K562 (cell line): ENCODE results near the gene CNTD1. TPM values are rescaled to one million over a fixed set of nuclear protein-coding genes. Genes with fewer than 3 reads are reported as not detected.

Experiments
- CHD7 ChIP-seq: fragments of 200-600 bp; sonication (generic); IDR thresholded peaks from one replicate; pipeline ENCODE4 v1.6.1; 2012; ENCODE audit warnings: mild to moderate bottlenecking, low read depth, low read length, inconsistent platforms
- CREB3 ChIP-seq: fragments of 450-650 bp; conservative IDR thresholded peaks from 2 replicates; pipeline ENCODE4 v1.6.1; 2016; ENCODE audit warnings: missing genetic modification characterization, low read depth, mild to moderate bottlenecking, missing compliant biosample characterization, moderate library complexity
- EP300 ChIP-seq: IDR thresholded peaks from 2 replicates; pipeline ENCODE4 v1.6.1; 2012; ENCODE audit warnings: low read length, improper control_type of control experiment
- ETV5 ChIP-seq: sonication (generic); formaldehyde crosslinking; IDR thresholded peaks from 2 replicates; pipeline ENCODE4 v1.4.0; 2020; ENCODE audit warnings: low read depth, mild to moderate bottlenecking, missing genetic modification reagents
- EWSR1 ChIP-seq: fragments of 450-650 bp; IDR thresholded peaks from 2 replicates; pipeline ENCODE4 v1.6.1; 2018; ENCODE audit warnings: borderline replicate concordance, mild to moderate bottlenecking, low read depth, moderate library complexity; ENCODE audit not compliant: partially characterized antibody
- GABPA ChIP-seq: fragments of 200-800 bp; sonication (Bioruptor generic); conservative IDR thresholded peaks from 2 replicates; pipeline ENCODE4 v1.6.1; 2016; ENCODE audit warnings: low read depth, missing genetic modification characterization, missing compliant biosample characterization
- HES1 ChIP-seq: fragments of 450-650 bp; IDR thresholded peaks from 2 replicates; pipeline ENCODE4 v1.6.1; 2016; ENCODE audit warnings: low read depth, mild to moderate bottlenecking, moderate library complexity
- PML ChIP-seq: IDR thresholded peaks from 2 replicates; pipeline ENCODE4 v1.6.1; 2012; ENCODE audit warnings: low read length, inconsistent platforms
- PRPF4 ChIP-seq: fragments of 200-400 bp; formaldehyde crosslinking; IDR thresholded peaks from one replicate; pipeline ENCODE4 v1.6.1; 2017; ENCODE audit warnings: low read length, low read depth, mild to moderate bottlenecking; ENCODE audit not compliant: insufficient read depth, poor library complexity, severe bottlenecking
- SRSF7 ChIP-seq: fragments of 200-400 bp; formaldehyde crosslinking; optimal IDR thresholded peaks from 2 replicates; pipeline ENCODE3; 2017; ENCODE audit warnings: mild to moderate bottlenecking, low read depth, low read length
- ZFP30 ChIP-seq: fragments of 250-450 bp; sonication (Bioruptor Pico); IDR thresholded peaks from 2 replicates; pipeline ENCODE4 v1.8.0; 2022; ENCODE audit warnings: moderate library complexity, mild to moderate bottlenecking, inconsistent platforms, borderline replicate concordance
- ZNF507 ChIP-seq: conservative IDR thresholded peaks from 2 replicates; pipeline ENCODE4 v1.6.1; 2017; ENCODE audit warnings: missing genetic modification characterization, missing compliant biosample characterization
- ZNF778 ChIP-seq: fragments of 450-650 bp; formaldehyde crosslinking; IDR thresholded peaks from 2 replicates; pipeline ENCODE4 v1.4.0; 2020; ENCODE audit warnings: mild to moderate bottlenecking, moderate library complexity
- polyA plus RNA-seq, 8 experiments: library from polyadenylated mRNA; depleted of rRNA in 4 of 8; stranded (reverse) in 5 of 8; unstranded in 3 of 8; fragments of >200 nt; fragmentation: Nextera tagmentation in 2 of 8; fragmentation: Illumina TruSeq in 1 of 8; extraction: Ambion mirVana in 2 of 8; extraction: Trizol in 1 of 8; gene quantifications; 2 replicates each; pipeline versions ENCODE4 v1.2.1 to v1.2.3, GENCODE V29; 2011 to 2014; ENCODE audit warnings: inconsistent platforms in 1 of 8, missing spikeins in 1 of 8
- total RNA-seq, 7 experiments: library from RNA; depleted of rRNA in 6 of 7; stranded (reverse); fragments of >200 nt in 6 of 7; fragmentation: Illumina TruSeq in 2 of 7; extraction: Trizol in 2 of 7; gene quantifications; 2 replicates each; pipeline versions ENCODE4 v1.2.1 to v1.2.3, GENCODE V29; 2011 to 2021; ENCODE audit warnings: low replicate concordance in 1 of 7

CNTD1 gene
- total and polyA plus RNA-seq, 9 of the 15 experiments (the other 6 are each of a cell fraction or from before 2014, with no cell fraction given): 0.12 to 0.86 (median 0.41) TPM; not detected in 1

- TF ChIP-seq SRSF7: no peak
- no peak for TF ChIP-seq ZNF507 (tag)
- no peak for TF ChIP-seq ZNF778 (CRISPR knock-in tag)
- TF ChIP-seq PML: peak; percentile 86
- no peak for TF ChIP-seq CREB3 (tag)
- TF ChIP-seq ETV5: no peak
- TF ChIP-seq PRPF4: no peak
- no peak for TF ChIP-seq CHD7
- TF ChIP-seq ZFP30: no peak
- no peak for TF ChIP-seq EWSR1
- TF ChIP-seq EP300: peak; percentile 88; the same call in 1 of the 2 replicates
- TF ChIP-seq GABPA (tag): 0 out of 2 replicates have a peak, but pooled peaks have one; percentile 24
- TF ChIP-seq HES1: no peak
- TF ChIP-seq, all 486 proteins: peak for 83
These were observed 47.8 kb upstream of the CNTD1 start (continued) for GRCh38 chr17:42750739-42751344.
